PC-9 (cell line): ENCODE measurements around the gene GLRA1.

Source experiments
- EZH2 ChIP-seq: fragments of 200-600 bp; sonication (generic); IDR thresholded peaks from 2 replicates; pipeline ENCODE4 v1.8.0; 2017; ENCODE audit warnings: antibody characterized with exemption, low read depth
- TF ChIP-seq, protein P1 (sequence below): fragments of 200-600 bp; sonication (generic); conservative IDR thresholded peaks from 2 replicates; pipeline ENCODE4 v1.6.1; 2017; ENCODE audit warnings: mixed run types, antibody characterized with exemption, mild to moderate bottlenecking, moderate library complexity

DNA sequence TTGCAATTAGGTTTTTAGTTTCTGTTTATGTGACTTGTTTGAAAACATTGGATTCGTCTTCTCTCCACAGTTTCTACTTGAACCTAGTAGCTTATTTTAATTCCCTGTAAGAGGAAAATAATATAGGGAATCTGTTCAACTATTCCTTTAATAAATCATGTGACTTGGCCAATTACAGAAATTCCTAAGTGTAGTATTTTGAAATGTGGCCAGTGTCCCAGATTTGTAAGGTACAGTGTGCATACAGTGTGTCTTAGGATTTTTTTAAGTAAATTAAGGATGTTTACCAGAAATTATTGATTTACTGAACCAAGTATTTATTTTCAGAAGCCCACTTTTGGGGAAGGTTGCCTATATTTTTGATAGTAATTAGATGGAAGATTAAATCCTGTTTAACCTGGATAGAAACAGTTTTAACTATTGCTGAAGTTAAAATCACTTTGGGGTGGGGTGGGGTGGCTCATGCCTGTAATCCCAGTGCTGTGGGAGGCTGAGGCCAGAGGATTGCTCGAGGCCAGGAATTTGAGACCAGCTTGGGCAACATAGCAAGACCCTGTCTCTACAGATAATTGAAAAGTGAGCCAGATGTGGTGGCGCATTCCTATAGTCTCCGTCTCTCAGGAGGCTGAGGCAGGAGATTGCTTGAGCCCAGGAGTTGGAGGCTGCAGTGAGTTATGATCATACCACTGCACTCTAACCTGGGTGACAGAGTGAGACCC, 116.0 kb downstream of the GLRA1 start:
- TF ChIP-seq, protein P1, sequence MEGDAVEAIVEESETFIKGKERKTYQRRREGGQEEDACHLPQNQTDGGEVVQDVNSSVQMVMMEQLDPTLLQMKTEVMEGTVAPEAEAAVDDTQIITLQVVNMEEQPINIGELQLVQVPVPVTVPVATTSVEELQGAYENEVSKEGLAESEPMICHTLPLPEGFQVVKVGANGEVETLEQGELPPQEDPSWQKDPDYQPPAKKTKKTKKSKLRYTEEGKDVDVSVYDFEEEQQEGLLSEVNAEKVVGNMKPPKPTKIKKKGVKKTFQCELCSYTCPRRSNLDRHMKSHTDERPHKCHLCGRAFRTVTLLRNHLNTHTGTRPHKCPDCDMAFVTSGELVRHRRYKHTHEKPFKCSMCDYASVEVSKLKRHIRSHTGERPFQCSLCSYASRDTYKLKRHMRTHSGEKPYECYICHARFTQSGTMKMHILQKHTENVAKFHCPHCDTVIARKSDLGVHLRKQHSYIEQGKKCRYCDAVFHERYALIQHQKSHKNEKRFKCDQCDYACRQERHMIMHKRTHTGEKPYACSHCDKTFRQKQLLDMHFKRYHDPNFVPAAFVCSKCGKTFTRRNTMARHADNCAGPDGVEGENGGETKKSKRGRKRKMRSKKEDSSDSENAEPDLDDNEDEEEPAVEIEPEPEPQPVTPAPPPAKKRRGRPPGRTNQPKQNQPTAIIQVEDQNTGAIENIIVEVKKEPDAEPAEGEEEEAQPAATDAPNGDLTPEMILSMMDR: no peak
- TF ChIP-seq EZH2: no peak
